ENCODE results near the gene GPX4. TPM values are rescaled to one million over a fixed set of nuclear protein-coding genes. Genes with fewer than 3 reads are reported as not detected.

Gene GPX4
- total RNA-seq (2014; rRNA removed; shearing (Covaris generic)), result 232 and 290 TPM in 2 replicates

GRCh38 chr19:1103708-1104310 lies at the start of gene GPX4:
GPX4 (plus strand) TSS chr19:1103994; CDS start chr19:1104044, 50 bp downstream.
- Histone ChIP-seq H3K27ac (peak within 1 kb of the TSS; percentile 54; the same call in 1 of the 2 replicates), H3K4me1 (peaks cover 11% of the 10 kb centered on the region), H3K4me3 (peak within 1 kb of the TSS; percentile 81), H3K9me3 (replicated peaks) (no peaks in the 10 kb centered on the region), H3K36me3 (peaks cover 10% of the 10 kb centered on the region), H3K27me3 (no peaks in the 10 kb centered on the region)
- peak; percentile 98 to 99 for DNase-seq

- H3K4me1 ChIP-seq, result no peaks in the 10 kb centered on the region
- H3K36me3 ChIP-seq, result no peaks in the 10 kb centered on the region
- H3K9me3 ChIP-seq (replicated peaks), result peaks cover 8% of the 10 kb centered on the region
- H3K4me3 ChIP-seq, result no peak overlapping the region
- H3K27ac ChIP-seq, result no peak overlapping the region
- no peak for DNase-seq
- no peaks in the 10 kb centered on the region for H3K27me3 ChIP-seq
Measured at GRCh38 chr19:1054102-1055027, 49.4 kb upstream of the GPX4 start.

- H3K36me3 ChIP-seq, result no peaks in the 10 kb centered on the region
- H3K27ac ChIP-seq, result no peak overlapping the region
- no peak for DNase-seq
- no peaks in the 10 kb centered on the region for H3K4me1 ChIP-seq
- no peaks in the 10 kb centered on the region for H3K27me3 ChIP-seq
- H3K9me3 ChIP-seq (replicated peaks), result peaks cover 8% of the 10 kb centered on the region
- H3K4me3 ChIP-seq, result no peak overlapping the region
Measured at GRCh38 chr19:1055028-1055425, 48.8 kb upstream of the GPX4 start.

- H3K9me3 ChIP-seq (replicated peaks), result peaks cover 8% of the 10 kb centered on the region
- no peaks in the 10 kb centered on the region for H3K36me3 ChIP-seq
- no peaks in the 10 kb centered on the region for H3K4me1 ChIP-seq
- H3K27ac ChIP-seq, result no peak overlapping the region
- no peak for DNase-seq
- H3K27me3 ChIP-seq, result no peaks in the 10 kb centered on the region
- H3K4me3 ChIP-seq, result no peak overlapping the region
Measured at GRCh38 chr19:1055886-1056620, 47.7 kb upstream of the GPX4 start.

- H3K27me3 ChIP-seq, result no peaks in the 10 kb centered on the region
- H3K36me3 ChIP-seq, result no peaks in the 10 kb centered on the region
- H3K9me3 ChIP-seq (replicated peaks), result peaks cover 9% of the 10 kb centered on the region
- no peak overlapping the region for H3K4me3 ChIP-seq
- peak; percentile 52 to 66 for DNase-seq
- H3K4me1 ChIP-seq, result no peaks in the 10 kb centered on the region
- H3K27ac ChIP-seq, result no peak overlapping the region
Measured at GRCh38 chr19:1057176-1057855, 46.5 kb upstream of the GPX4 start.

GRCh38 chr19:1058112-1058511 lies 45.7 kb upstream of the GPX4 start:
- H3K27me3 ChIP-seq, result no peaks in the 10 kb centered on the region

GRCh38 chr19:1060689-1061088 lies 43.1 kb upstream of the GPX4 start:
- H3K27me3 ChIP-seq, result no peaks in the 10 kb centered on the region
- no peak overlapping the region for H3K27ac ChIP-seq
- no peaks in the 10 kb centered on the region for H3K36me3 ChIP-seq
- H3K4me1 ChIP-seq, result peaks cover 2% of the 10 kb centered on the region; the same call in 1 of the 2 replicates
- DNase-seq, result no peak
- no peak overlapping the region for H3K4me3 ChIP-seq
- H3K9me3 ChIP-seq (replicated peaks), result peaks cover 11% of the 10 kb centered on the region

More at GRCh38 chr19:1058112-1058511, 45.7 kb upstream of the GPX4 start:
- Histone ChIP-seq H3K4me1 (no peaks in the 10 kb centered on the region), H3K9me3 (replicated peaks) (peaks cover 11% of the 10 kb centered on the region), H3K27ac (no peak overlapping the region), H3K4me3 (no peak overlapping the region), H3K36me3 (no peaks in the 10 kb centered on the region)
- DNase-seq, result no peak

- H3K36me3 ChIP-seq, result no peaks in the 10 kb centered on the region
- no peak overlapping the region for H3K4me3 ChIP-seq
- no peak overlapping the region for H3K27ac ChIP-seq
- H3K4me1 ChIP-seq, result peaks cover 12% of the 10 kb centered on the region; the same call in 1 of the 2 replicates
- no peak for DNase-seq
- H3K27me3 ChIP-seq, result peaks cover 3% of the 10 kb centered on the region; the same call in 1 of the 2 replicates
- H3K9me3 ChIP-seq (replicated peaks), result peaks cover 9% of the 10 kb centered on the region
Measured at GRCh38 chr19:1061987-1062386, 41.8 kb upstream of the GPX4 start.

GRCh38 chr19:1062387-1063029 lies 41.3 kb upstream of the GPX4 start:
- no peak for DNase-seq
- H3K4me1 ChIP-seq, result peaks cover 12% of the 10 kb centered on the region; the same call in 1 of the 2 replicates
- no peak overlapping the region for H3K27ac ChIP-seq
- peaks cover 4% of the 10 kb centered on the region for H3K9me3 ChIP-seq (replicated peaks)
- no peaks in the 10 kb centered on the region for H3K36me3 ChIP-seq
- peaks cover 3% of the 10 kb centered on the region; the same call in 1 of the 2 replicates for H3K27me3 ChIP-seq
- H3K4me3 ChIP-seq, result no peak overlapping the region

- H3K4me1 ChIP-seq, result peaks cover 12% of the 10 kb centered on the region; the same call in 1 of the 2 replicates
- no peak for DNase-seq
- H3K4me3 ChIP-seq, result no peak overlapping the region
- no peak overlapping the region for H3K27ac ChIP-seq
- H3K9me3 ChIP-seq (replicated peaks), result 0 out of 2 replicates have a peak, but pooled peaks cover 3% of the 10 kb centered on the region
- no peaks in the 10 kb centered on the region for H3K36me3 ChIP-seq
- H3K27me3 ChIP-seq, result peaks cover 5% of the 10 kb centered on the region; the same call in 1 of the 2 replicates
Measured at GRCh38 chr19:1063030-1063908, 40.5 kb upstream of the GPX4 start.

- H3K9me3 ChIP-seq (replicated peaks), result 0 out of 2 replicates have a peak, but pooled peaks cover 3% of the 10 kb centered on the region
- no peak overlapping the region for H3K4me3 ChIP-seq
- H3K27me3 ChIP-seq, result peaks cover 13% of the 10 kb centered on the region; the same call in 1 of the 2 replicates
- peaks cover 12% of the 10 kb centered on the region; the same call in 1 of the 2 replicates for H3K4me1 ChIP-seq
- no peak for DNase-seq
- H3K27ac ChIP-seq, result no peak overlapping the region
- no peaks in the 10 kb centered on the region for H3K36me3 ChIP-seq
Measured at GRCh38 chr19:1063909-1064660, 39.7 kb upstream of the GPX4 start.
